ENCODE results near the gene IGSF21.

IGSF21 gene

DNA sequence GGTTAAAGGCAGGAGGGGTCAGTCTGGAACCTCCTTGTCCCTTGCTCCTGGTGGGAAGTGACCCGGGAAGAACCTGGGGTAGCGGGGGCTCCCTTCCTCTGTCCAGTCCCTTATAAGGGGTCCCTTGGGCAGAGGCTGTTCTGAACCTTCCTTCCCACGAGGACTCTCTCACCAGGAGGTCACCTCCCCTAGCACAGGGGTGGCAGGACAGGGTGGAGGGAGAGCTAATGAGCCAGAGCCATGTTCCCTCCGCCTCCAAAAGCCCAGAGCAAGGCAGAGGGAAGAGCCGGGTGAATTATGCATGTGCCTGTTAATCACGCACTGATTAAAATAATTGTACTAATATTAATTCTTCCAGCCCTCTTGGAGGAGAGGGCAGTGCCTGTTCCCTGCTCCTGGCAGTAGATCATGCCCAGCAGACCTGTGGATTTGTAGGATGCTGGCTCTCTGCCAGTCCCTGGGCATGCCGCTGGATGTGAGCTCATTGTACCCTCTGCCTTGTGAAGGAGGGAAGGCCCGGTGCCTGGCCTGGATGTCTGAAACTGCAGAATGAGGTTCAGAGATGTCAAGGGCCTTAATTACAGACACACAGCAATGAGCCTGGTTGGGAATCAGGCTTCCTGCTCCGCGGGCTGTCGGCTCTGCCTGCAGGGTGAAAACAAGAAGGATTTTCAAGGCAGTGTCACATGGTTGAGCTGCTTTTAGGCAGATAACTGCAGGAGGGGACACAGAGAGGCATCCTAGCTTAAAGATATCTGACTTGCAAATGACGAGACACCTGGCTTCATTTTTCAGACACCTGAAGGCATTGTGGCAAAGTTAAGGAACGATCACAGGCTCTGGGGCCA, 68.2 kb downstream of the IGSF21 start:
- FAIRE-seq (no peak), DNase-seq (ENCODE audit: low spot score) (peak; percentile 12)

DNA sequence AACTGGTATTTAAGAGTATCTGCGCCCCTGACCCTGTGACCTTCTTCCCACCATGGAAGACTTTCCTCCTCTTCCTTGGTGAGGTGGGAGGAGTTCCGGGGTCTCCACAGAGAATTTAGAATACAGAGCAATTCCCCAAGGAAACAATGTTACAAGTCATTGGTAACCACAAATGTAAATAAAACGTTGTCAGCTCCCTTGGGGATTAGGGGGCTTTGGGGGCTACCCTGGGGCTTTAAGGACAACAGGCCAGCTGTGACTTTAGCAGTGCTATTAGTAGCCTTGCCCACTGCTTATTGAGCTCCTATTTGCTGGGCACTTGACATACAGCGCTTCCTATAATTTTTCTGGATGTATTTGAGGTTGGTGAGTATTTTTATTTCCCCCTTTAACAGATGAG, 69.0 kb downstream of the IGSF21 start:
- no peak for DNase-seq (ENCODE audit: low spot score)

DNA sequence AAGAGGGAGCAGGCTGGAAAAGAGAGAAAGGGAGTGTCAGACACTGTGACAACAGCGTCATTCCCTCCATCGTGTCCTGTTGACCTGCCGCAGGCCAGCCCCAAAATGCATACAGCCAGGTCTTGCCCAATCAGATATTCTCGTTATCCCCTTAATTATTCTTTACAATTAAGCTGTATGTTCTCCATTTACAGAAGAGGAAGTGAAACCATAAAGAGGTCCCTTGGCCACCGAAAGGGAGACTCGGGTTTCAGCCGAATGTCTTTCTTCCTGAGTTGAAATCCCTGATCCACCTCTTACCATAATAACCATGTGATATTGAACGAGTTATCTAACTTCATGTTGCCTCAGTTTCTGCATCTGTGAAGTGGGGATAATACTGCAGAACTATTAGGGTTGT, 70.5 kb downstream of the IGSF21 start:
- no peak for FAIRE-seq

More for the DNA sequence above, 69.0 kb downstream of the IGSF21 start:
- FAIRE-seq: no peak

DNA sequence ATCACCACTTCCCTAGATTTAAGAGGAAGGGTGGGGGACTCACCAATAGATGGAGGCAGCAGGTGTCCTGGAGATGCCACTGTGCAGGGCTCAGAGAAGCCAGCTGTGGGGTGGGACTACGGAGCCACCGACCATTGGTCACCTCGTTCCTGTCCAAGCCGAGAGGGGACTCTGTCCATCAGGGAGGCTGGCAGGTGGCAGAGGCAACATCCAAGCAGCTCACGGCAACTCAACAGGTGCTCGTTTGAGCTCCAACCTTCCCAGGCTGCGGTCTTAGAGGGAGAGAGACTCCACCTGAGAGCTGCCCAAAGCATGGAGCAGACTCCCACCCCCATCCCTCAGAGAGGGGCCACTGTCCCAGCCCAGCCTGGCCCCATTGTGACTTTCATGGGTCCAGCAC, 71.4 kb downstream of the IGSF21 start:
- DNase-seq (ENCODE audit: low spot score) (no peak), FAIRE-seq (no peak)

More for the DNA sequence above, 70.5 kb downstream of the IGSF21 start:
- DNase-seq (ENCODE audit: low spot score): no peak

DNA sequence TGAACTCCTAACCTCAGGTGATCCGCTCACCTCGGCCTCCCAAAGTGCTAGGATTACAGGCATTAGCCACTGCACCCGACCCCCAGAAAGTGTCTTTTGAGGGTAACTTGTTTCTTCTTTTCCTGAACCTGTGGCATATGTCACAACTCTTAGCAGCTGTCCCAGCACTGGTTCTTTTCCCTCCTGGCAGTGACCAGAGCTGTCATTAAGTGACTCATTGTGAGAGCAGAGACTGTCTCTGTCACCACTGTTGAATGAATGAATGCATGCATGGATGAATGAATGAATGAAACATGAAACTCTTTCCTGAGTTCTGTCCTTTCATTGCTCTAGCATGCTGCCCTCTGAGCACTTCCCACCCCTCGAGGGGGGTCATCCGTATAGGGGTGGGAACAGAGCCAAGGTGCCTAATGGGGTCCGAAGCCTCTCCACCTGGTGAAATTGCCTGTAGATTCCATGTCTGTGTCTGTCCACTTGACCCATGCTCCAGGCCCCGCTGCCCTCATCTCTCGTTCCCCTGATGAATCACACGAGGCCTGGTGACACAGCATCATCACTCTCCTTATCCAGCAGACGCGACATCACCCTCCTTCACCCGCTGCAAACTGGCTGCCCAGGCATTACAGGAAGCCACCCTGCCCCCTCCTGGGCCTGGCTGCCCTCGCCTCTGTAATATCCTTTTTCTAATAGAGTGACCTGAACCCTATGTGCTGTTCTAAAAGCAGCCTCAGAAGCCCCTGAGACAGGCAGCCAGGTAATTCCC, 75.0 kb downstream of the IGSF21 start:
- DNase-seq (ENCODE audit: low spot score) (peak; percentile 23), FAIRE-seq (no peak)

DNA sequence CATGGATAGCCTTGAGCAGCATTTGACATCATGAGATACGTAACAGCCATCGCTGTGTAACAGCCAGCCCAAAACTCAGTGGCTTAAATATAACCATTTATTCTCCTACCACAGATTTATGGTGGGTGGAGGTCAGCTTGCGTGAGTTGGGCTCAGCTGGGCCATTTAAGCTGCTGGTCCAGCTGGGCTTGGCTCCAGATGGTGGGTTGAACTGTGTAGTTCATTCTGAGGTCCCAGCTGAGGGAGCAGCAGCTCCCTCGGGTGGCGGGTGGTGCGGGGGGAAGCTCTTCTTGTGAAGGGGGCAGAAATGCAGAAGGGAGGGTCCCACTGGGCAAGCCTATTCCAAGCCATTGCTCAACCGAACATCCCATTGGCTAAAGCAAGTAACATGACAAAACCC, 75.9 kb downstream of the IGSF21 start:
- no peak for FAIRE-seq

DNA sequence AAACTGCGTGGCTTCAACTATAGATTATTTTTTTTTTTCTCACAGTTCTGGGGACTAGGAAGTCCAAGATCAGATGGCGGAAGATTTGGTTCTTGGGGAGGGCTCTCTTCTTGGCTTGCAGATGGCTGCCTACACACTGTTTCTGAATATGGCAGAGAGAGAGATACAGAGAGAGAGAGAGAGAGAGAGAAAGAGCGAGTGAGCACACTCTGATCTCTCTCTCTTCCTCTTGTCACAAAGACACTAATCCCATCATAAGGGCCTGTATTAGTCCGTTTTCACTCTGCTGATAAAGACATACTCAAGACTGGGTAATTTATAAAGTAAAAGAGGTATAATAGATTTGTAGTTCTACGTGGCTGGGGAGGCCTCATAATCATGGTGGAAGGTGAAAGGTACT, 79.5 kb downstream of the IGSF21 start:
- FAIRE-seq (no peak), DNase-seq (ENCODE audit: low spot score) (no peak)

More for the DNA sequence above, 75.9 kb downstream of the IGSF21 start:
- DNase-seq (ENCODE audit: low spot score): no peak

DNA sequence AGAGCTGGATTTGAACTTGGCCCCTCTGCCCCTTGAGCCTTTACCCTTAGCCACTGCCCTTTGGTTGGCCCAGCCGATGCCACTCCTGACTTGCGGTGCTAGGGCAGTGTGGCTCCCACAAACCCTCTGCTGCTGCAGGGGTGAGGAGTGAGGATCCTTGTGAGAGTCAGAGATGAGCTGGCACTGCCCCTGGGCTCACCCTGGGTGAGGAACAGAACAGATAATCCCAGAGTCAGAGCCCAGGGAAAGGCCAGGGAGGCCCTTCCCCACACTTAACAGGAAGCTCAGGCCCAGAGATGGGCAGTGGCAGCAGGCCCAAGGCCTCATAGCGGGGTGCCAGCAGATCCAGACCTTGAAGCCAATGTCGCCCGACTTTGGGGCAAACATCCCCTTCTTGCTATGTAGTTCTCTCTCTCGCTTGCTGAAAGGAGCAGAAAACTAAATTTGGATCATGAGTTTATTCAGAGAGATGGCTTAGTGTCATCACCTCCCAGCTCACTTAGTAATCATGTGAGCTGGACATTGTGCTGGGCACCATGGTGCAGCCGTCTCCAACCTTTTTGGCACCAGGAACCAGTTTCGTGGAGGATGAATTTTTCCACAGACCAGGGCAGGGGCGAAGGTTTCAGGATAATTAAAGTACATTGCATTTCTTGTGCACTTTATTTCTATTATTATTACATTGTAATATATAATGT, 81.4 kb downstream of the IGSF21 start:
- no peak for DNase-seq (ENCODE audit: low spot score)
- FAIRE-seq: no peak

DNA sequence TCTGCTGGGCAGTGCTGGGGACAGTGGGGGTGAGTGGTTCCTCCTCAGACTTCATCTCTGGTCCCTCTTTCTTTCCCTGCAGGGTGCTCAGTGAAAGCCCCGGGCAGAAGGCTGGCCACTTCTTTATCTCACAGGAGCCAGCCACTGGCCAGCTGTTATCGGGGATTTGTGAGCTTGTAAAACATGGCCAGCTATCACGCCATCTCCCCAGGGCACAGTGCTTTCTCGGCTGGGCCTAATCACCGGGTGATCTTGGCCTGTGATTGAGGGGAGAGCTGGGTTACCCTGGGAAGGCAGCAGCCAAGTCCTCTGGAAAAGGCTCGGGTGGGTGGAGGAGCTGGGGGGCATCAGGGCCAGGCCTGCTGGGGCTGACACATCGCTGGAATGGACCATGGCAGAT, 83.0 kb downstream of the IGSF21 start:
- no peak for DNase-seq (ENCODE audit: low spot score)
- FAIRE-seq: no peak

DNA sequence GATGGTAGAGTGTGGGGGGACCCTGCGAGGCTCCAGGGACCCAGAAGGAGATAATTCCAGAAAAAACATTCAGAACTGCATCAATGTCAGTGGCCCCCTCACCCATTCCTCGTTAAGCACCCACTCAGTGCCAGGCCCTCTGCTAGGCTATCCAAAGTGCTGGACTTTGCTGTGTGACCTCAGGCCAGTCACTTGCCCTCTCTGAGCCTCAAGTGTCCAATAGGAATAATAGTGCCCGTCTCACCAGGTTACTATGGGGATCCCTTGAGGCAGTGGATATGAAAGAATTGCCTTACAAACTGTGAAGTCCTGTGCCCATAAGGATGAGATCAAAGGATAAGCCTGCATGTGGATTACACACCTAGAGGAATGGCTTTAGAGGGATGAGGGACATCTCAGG, 83.4 kb downstream of the IGSF21 start:
- DNase-seq (ENCODE audit: low spot score): no peak
- no peak for FAIRE-seq

DNA sequence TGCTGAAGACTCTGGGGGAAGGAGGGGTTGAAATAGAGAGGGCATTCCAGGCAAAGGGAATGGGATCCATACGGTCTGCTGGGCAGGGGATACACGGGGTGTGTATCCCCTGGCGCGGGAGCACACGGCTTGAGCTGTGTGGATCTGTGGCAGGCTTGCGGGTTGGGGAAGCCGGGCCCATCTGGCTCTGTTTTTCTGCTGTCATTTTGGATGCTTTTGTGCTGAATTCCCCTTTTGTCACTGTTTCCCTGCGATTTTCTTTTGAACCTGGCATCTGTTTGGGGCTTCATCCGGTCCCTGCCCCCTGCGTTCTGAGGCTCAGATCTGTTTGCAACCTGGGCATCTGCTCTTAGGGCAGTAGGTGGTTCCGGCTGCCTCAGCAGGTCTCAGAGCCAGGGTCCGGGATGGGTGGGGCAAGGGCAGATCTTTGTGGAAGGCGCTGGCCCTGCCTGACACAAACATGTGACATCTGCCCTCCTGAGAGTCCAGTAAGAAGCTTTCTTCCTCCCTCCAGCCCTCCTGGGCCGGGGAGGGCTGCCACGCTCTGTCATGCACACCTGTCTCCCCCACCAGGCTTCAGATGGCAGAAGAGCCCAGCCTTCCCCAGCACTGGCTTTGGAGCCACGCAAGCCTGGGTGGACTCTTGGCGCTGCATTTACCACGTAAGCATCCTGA, 84.0 kb downstream of the IGSF21 start:
- DNase-seq (ENCODE audit: low spot score) (no peak), FAIRE-seq (no peak)

DNA sequence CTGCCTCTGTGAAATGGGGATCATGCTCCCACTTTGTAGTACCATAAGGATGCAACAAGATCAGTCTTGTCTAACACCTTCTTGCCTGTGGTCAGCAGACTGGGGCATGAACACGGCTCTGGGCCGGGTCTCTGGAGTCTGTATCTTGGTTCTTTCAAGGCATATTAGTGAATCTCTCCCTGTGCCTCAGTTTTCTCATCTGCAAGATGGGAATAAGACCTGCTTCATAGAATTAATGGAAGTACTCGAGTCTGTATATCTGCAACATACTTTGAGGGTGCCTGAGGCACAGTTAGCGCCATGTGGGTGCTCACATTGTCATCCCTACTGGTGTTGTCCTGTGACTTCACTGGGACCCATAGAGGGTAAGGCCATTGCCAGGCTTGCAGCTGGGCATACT, 84.6 kb downstream of the IGSF21 start:
- no peak for FAIRE-seq
- no peak for DNase-seq (ENCODE audit: low spot score)

DNA sequence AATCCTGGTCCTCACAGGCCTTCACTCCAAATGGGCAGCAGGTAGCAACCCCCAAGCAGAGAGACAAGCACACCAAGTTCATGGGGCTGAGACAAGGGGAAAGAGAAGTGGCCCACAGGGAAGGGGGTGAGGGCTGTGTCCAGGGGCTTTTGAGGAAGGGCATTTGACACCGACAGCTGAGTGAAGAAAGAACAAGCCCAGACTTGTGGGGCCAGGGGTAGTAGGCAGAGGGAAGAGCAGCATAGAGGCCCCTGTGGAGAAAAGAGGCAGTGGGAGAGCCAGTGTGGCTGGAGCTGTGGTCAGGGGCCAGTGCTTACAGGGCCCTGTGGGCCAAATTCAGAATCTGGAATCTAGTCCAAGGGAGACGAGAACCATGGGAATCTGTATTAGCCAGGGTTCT, 85.4 kb downstream of the IGSF21 start:
- DNase-seq (ENCODE audit: low spot score): no peak
- no peak for FAIRE-seq

DNA sequence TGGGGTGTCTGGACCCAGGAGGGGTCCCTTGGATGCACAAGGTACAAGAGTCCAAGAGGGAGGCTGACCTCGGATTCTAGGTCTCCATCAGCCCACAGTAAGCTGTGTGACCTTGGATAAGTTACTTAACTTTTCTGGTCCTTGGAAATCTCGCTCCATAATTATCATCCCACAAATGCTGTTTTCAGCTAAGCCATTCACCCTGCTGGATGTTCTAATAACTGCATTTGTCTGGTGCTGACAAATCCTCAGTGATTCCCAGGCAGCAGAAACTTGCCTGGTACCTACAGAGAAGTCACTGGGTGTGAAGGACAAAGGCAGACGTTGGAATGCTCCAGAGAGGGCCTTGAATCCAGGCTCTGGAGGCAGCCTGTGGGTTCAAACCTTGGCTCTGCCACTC, 89.7 kb downstream of the IGSF21 start:
- FAIRE-seq (no peak), DNase-seq (ENCODE audit: low spot score) (no peak)

DNA sequence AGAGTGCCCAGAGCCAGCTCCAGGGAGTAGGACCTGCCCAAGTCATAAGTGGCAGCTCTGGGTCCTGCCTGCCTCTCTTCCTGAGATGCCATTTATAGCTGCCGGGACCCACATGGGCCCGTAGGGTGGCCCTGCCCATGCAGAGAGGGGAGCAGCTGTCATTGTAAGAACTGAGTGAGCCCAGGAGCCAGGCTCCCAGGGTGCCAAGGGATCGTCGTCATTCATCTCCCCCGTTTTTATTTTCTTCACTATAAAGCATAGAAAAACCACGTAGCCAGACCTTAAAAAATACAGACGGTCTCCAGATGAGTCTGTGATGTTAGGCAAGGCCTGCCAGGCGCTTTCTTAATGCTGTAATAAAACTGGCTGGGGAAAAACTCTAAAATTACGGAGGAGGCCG, 90.7 kb downstream of the IGSF21 start:
- no peak for DNase-seq (ENCODE audit: low spot score)
- no peak for FAIRE-seq

DNA sequence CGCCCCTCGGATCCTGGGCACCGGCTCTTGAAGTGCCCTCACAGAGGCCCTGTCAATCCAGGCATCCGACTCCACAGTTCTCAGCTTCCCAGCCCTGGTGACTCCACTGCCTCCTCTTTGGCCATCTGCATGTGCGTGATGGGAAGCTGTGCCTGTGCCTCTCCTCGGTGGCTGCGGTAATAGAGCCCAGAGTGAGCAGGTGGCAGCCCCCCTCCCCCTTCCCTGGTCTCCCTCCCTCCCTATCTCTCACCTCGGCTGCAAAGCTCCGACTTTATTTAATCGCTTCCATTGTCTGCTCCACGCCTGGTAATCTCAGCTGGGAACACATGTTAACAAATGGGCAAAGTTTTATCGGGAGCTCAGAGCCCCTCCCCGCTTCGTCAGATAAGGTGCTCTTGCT, 91.9 kb downstream of the IGSF21 start:
- FAIRE-seq: no peak
- no peak for DNase-seq (ENCODE audit: low spot score)

DNA sequence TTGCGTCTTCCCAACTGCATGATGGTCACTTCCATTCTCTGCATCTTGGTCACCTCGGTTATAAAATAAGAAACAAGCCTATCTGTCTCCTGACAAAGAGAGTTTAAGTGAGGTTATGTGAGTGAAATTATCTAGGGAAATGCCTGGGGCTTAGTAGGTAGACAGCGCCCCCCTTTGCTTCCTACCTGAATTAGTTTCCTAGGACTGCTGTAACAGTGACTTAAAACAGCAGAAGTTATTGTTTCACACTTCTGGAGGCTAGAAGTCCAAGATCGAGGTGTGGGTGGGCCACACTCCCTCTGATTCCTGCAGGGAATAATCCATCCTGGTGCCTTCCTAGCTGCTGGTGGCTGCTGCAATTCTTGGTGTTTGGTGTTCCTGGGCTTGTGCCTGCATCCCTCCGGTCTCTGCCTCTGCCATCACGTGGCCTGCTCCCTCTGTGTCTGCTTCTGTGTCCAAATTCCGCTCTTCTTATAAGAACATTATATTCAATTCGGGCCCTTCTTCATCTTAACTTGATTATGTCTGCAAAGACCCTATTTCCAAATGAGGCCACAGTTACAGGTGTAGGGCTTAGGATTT, 92.6 kb downstream of the IGSF21 start:
- DNase-seq (ENCODE audit: low spot score) (no peak), FAIRE-seq (no peak)

DNA sequence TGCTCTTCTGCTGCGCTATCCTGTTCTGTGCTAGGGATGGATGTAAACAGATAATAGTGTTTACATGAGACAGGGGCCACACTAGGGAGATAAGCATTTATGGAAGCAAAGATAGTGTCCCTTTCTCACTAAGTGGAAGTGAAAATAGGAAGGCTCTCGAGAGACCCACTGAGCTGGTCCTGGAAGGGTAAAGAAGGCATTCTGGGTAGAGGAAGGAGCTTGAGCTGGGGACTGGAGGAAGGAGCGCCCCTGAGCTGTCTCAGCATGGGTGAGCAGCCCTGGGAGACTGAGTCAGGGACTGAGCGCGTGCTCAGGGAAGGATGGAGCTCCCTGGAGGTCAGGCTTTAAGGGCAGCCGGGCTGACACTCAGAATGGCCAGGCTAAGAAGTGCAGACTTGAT, 93.3 kb downstream of the IGSF21 start:
- FAIRE-seq (no peak), DNase-seq (ENCODE audit: low spot score) (no peak)

DNA sequence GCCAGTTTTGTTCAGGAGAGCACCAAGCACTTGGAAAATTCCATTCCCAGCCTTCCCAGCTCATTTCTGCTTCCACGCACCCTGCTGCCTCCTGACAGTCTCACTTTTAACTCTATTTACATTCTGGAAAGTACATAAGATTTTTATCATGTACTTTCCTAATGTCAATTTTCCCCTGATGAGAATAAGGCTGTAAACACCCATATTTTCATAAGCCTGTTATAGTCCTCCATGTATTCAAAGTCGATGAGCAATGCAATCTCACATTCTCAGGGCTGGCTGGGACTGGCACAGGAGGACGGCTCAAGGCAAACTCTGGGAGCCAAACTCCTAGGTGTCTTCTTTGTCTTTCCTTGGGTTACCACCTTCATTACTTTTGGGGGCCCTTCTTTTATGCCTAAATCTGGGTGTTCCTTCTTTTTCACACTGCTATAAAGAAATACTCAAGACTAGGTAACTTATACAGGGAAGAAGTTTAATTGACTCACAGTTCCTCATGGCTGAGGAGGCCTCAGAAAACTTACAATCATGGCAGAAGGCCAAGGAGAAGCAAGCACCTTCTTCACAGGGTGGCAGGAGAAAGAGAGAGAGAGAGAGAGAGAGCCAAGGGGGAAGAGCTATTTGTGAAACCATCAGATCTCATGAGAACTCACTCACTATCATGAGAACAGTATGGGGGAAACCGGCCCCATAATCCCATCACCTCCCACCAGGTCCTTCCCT, 94.6 kb downstream of the IGSF21 start:
- no peak for DNase-seq (ENCODE audit: low spot score)
- FAIRE-seq: no peak

DNA sequence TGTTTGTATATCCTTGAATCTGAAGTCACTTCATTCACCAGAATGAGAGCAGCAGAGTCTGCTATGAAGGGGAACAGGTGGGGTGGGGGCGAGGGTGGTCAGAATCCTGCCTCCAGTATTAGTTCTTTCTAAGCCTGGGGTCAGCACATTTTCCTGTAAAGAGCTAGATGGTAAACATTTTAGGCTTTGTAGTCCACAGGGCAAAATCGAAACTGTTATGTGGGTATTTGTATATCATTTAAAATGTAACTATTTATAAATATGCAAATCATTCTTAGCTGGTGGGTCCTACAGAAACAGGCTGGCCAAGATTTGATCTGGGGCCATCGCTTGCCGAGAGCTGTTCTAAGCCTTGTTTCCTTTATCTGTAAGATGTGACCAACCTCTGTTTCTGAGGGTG, 96.0 kb downstream of the IGSF21 start:
- DNase-seq (ENCODE audit: low spot score): no peak
- no peak for FAIRE-seq

DNA sequence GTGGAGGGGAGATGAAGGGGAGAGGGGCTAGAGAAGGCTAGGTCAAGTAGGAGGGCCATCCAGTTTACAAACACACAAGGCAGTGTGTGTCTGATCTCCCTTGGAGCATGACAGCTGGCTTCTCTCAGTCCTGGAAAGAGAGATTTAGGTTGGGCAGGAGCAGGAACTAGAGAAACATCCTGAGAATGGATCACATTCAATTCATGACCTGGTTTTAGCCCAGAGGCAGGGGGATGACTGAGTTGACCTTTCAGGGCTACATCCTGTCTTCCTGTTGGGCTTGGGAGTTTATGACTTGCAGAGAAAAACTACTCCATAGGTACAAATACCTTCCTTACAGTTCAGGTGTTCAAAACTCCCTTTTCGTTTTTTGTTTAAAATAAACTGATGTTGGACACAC, 97.0 kb downstream of the IGSF21 start:
- no peak for FAIRE-seq
- no peak for DNase-seq (ENCODE audit: low spot score)

Data from urothelium cell line (cell line).